GM21447 (cell line): Measurements from ENCODE around the gene IL15.
A peak's percentile ranks its signal among the peaks of the same experiment; 100 is the strongest.
"Not testable (repeated sequence)": the region's sequence is repeated elsewhere in the genome, so short reads cannot be mapped to it uniquely, and the experiment has no call there.

ENCODE experiments used
- ATAC-seq: cut with Tn5 transposase; IDR thresholded peaks from one replicate; pipeline ENCODE4 v1.9.1; 2021; ENCODE audit not compliant: unreplicated experiment

IL15 gene

GRCh38 chr4:141645611-141646340 lies 9.4 kb downstream of the IL15 start:
- ATAC-seq: no peak

- no peak for ATAC-seq
These were observed 10.6 kb downstream of the IL15 start for GRCh38 chr4:141646969-141647368.

GRCh38 chr4:141647966-141648365 lies 11.6 kb downstream of the IL15 start:
- ATAC-seq: no peak

- no peak for ATAC-seq
These were observed 15.9 kb downstream of the IL15 start for GRCh38 chr4:141652161-141652778.

- ATAC-seq: no peak
These were observed 17.7 kb downstream of the IL15 start for GRCh38 chr4:141654098-141654497.

- ATAC-seq: no peak
These were observed 19.6 kb downstream of the IL15 start for GRCh38 chr4:141656031-141656430.

- no peak for ATAC-seq
These were observed 21.3 kb downstream of the IL15 start for GRCh38 chr4:141657550-141658250.

- ATAC-seq: peak; percentile 45
These were observed 21.9 kb downstream of the IL15 start for GRCh38 chr4:141658309-141658708.

- ATAC-seq: no peak
These were observed 23.2 kb downstream of the IL15 start for GRCh38 chr4:141659539-141659938.

- no peak for ATAC-seq
These were observed 24.5 kb downstream of the IL15 start for GRCh38 chr4:141660880-141661279.

GRCh38 chr4:141668200-141668910 lies 32.0 kb downstream of the IL15 start:
- ATAC-seq: no peak

GRCh38 chr4:141669501-141669900 lies 33.1 kb downstream of the IL15 start:
- no peak for ATAC-seq

- ATAC-seq: no peak
These were observed 39.0 kb downstream of the IL15 start for GRCh38 chr4:141675384-141675783.

- no peak for ATAC-seq
These were observed 39.8 kb downstream of the IL15 start for GRCh38 chr4:141676087-141676670.

- ATAC-seq: no peak
These were observed 43.7 kb downstream of the IL15 start for GRCh38 chr4:141680060-141680459.

- ATAC-seq: no peak
These were observed 48.4 kb downstream of the IL15 start for GRCh38 chr4:141684785-141685184.

GRCh38 chr4:141686146-141686775 lies 49.9 kb downstream of the IL15 start:
- ATAC-seq: no peak

GRCh38 chr4:141686879-141687278 lies 50.5 kb downstream of the IL15 start:
- no peak for ATAC-seq

- not testable (repeated sequence) for ATAC-seq
These were observed 53.4 kb downstream of the IL15 start for GRCh38 chr4:141689726-141690296.

- ATAC-seq: not testable (repeated sequence)
These were observed 54.9 kb downstream of the IL15 start for GRCh38 chr4:141691247-141691646.
